ENCODE measurements around the gene SLC1A7.

SLC1A7 gene

GRCh38 chr1:53165408-53165961, 23.0 kb upstream of the SLC1A7 start:
- DNase-seq (ENCODE audit: extremely low read depth, insufficient read length): no peak
- Histone ChIP-seq H3K36me3 (ENCODE audit: control insufficient read depth, insufficient read depth, low read length) (no peaks in the 10 kb centered on the region), H3K4me3 (replicated peaks; ENCODE audit: low read depth, low read length) (no peak overlapping the region), H3K27me3 (replicated peaks; ENCODE audit: control insufficient read depth, insufficient read depth, low read length) (no peaks in the 10 kb centered on the region)
- TF ChIP-seq CTCF (IDR thresholded peaks at IDR 0.05; ENCODE audit: insufficient read depth, low read length, poor library complexity, severe bottlenecking): no peak

GRCh38 chr1:53163291-53163768, 20.9 kb upstream of the SLC1A7 start:
- no peak for TF ChIP-seq CTCF (IDR thresholded peaks at IDR 0.05; ENCODE audit: insufficient read depth, low read length, poor library complexity, severe bottlenecking)
- Histone ChIP-seq H3K4me3 (replicated peaks; ENCODE audit: low read depth, low read length) (no peak overlapping the region), H3K27me3 (replicated peaks; ENCODE audit: control insufficient read depth, insufficient read depth, low read length) (no peaks in the 10 kb centered on the region), H3K36me3 (ENCODE audit: control insufficient read depth, insufficient read depth, low read length) (no peaks in the 10 kb centered on the region)
- DNase-seq (ENCODE audit: extremely low read depth, insufficient read length): no peak

GRCh38 chr1:53162621-53163020, 20.2 kb upstream of the SLC1A7 start:
- no peak for DNase-seq (ENCODE audit: extremely low read depth, insufficient read length)
- no peak for TF ChIP-seq CTCF (IDR thresholded peaks at IDR 0.05; ENCODE audit: insufficient read depth, low read length, poor library complexity, severe bottlenecking)
- no peaks in the 10 kb centered on the region for H3K36me3 ChIP-seq (ENCODE audit: control insufficient read depth, insufficient read depth, low read length)

GRCh38 chr1:53160924-53161378, 18.5 kb upstream of the SLC1A7 start:
- no peak for TF ChIP-seq CTCF (IDR thresholded peaks at IDR 0.05; ENCODE audit: insufficient read depth, low read length, poor library complexity, severe bottlenecking)
- DNase-seq (ENCODE audit: extremely low read depth, insufficient read length): no peak
- H3K36me3 ChIP-seq (ENCODE audit: control insufficient read depth, insufficient read depth, low read length): no peaks in the 10 kb centered on the region
- no peaks in the 10 kb centered on the region for H3K27me3 ChIP-seq (replicated peaks; ENCODE audit: control insufficient read depth, insufficient read depth, low read length)
- H3K4me3 ChIP-seq (replicated peaks; ENCODE audit: low read depth, low read length): no peak overlapping the region

More at GRCh38 chr1:53162621-53163020, 20.2 kb upstream of the SLC1A7 start:
- no peak overlapping the region for H3K4me3 ChIP-seq (replicated peaks; ENCODE audit: low read depth, low read length)
- H3K27me3 ChIP-seq (replicated peaks; ENCODE audit: control insufficient read depth, insufficient read depth, low read length): no peaks in the 10 kb centered on the region

- no peak for DNase-seq (ENCODE audit: extremely low read depth, insufficient read length)
- Histone ChIP-seq H3K27me3 (replicated peaks; ENCODE audit: control insufficient read depth, insufficient read depth, low read length) (no peaks in the 10 kb centered on the region; the same call in 1 of the 2 replicates), H3K4me3 (replicated peaks; ENCODE audit: low read depth, low read length) (no peak overlapping the region), H3K36me3 (ENCODE audit: control insufficient read depth, insufficient read depth, low read length) (no peaks in the 10 kb centered on the region)
- TF ChIP-seq CTCF (IDR thresholded peaks at IDR 0.05; ENCODE audit: insufficient read depth, low read length, poor library complexity, severe bottlenecking): no peak
Observed at GRCh38 chr1:53158900-53159299, 16.5 kb upstream of the SLC1A7 start.

GRCh38 chr1:53156783-53157182, 14.3 kb upstream of the SLC1A7 start:
- no peak for TF ChIP-seq CTCF (IDR thresholded peaks at IDR 0.05; ENCODE audit: insufficient read depth, low read length, poor library complexity, severe bottlenecking)
- DNase-seq (ENCODE audit: extremely low read depth, insufficient read length): no peak
- no peaks in the 10 kb centered on the region for H3K36me3 ChIP-seq (ENCODE audit: control insufficient read depth, insufficient read depth, low read length)

More at GRCh38 chr1:53156783-53157182, 14.3 kb upstream of the SLC1A7 start:
- Histone ChIP-seq H3K4me3 (replicated peaks; ENCODE audit: low read depth, low read length) (no peak overlapping the region), H3K27me3 (replicated peaks; ENCODE audit: control insufficient read depth, insufficient read depth, low read length) (no peaks in the 10 kb centered on the region; the same call in 1 of the 2 replicates)

Data from GM06990 (cell line).